Stimulated activated CD8-positive, alpha-beta memory T cell treated with anti-CD3 and anti-CD28 coated beads, Interleukin-4, amount 100 ng/mL, for 48 hours (primary cell): Measurements from ENCODE around the gene SGPL1.

ENCODE experiments used
- DNase-seq: peaks from one replicate; pipeline ENCODE4 v3.0.0-alpha.2; 2020

Gene SGPL1

DNA sequence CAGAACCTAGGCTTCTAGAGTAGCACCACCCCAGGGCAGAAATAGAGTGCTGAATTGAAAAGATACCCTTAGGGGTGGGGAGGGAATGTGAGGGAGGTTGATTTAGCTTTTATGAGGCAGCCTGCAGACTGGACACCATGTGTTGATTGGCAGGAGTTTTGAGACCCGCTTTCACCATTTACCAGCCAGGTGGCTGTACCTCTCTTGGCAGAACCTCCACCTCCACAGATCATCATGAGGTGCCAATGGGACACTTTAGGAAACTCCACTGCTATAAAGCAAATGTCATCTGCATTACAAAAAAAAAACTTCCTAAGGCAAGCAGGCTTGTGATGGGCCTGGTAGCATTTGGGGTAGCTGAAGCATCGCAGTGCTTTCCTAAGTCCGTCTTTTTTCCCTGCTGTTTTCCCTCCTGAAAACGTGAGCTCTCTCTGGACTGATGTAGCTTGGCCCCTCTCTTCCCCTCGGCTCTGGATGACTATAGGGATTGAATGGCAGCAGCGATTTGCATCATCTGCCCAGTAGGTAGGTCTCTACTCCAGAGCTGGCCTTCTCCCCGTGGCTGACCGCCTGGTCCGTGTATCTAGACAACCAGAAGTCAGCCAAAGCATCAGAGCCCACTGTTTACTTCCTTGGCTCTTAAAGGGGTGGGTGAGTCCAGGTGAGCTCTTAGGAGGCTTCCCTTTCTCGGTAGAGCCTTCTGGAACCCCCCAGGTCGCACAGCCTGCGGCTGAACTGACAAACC lies 71.3 kb downstream of the SGPL1 start:
- no peak for DNase-seq

- peak; percentile 75 for DNase-seq
Measured at GRCh38 chr10:70887804-70888800, 72.4 kb downstream of the SGPL1 start, which contains the start of gene PCBD1. Gene PCBD1 (minus strand): TSS chr10:70888565. CDS start chr10:70888533, 32 bp downstream.

DNA sequence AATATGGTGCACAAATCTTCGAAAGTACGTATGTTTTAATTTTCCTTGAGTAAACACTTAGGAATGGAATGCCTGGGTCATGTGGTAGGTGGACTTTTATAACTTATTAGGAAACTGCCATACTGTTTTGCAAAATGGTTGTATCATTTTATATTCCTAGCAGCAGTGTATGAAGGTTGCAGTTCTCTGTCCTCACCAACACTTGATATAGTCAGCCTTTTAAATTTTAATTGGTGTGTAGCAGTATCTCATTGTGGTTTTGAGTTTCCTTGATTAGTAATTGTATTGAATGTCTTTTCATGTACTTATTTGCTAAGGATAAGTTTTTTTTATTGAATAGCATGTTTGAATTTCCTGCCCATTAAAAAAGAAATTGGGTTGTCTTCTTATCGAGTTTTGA lies 73.5 kb downstream of the SGPL1 start:
- DNase-seq, result no peak

DNA sequence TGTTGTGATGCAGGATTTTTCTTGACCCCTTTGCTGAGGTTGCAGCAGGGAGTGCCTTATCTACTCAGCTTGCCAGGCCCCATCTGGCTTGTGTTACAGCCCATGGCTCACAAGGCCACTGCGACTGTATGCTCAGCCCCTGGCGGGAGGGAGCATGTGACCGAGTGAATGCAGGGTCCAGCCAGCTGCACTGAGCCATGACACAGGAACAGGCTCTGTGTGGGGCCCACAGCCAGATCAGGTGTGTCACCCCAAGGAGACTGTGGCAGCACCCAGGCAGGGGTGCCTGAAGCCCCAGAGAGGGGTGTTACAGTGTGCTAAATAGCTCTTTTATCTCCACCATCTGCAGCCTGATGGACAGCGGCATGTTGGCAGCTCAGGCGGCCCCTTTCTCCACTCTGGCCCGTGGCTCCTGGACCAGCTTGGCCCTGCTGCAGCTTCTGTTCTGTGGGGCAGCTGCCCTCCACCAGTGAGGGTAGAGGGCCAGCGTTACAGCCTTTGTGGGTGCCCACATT lies 75.2 kb downstream of the SGPL1 start:
- no peak for DNase-seq

DNA sequence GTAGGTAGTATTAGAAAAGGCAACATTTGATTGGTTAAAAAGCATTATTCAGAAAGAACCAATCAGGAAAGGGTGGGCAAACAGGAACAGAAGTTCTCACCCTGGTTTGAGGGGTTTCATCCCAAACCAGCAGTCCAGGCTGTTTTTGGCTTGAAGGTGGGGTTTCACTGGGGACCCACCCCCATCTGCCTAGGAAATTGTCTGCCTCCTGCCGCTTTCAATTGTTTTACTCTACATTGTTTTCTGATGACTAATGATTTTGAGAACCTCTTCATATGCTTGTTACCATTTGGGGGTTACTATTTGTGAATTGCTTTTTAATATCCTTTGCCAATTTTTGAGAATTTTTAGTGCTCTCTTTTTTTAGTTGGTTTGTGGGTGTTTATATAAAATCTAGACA lies 75.9 kb downstream of the SGPL1 start:
- DNase-seq, result no peak

- no peak for DNase-seq
Measured at GRCh38 chr10:70892631-70893030, 76.9 kb downstream of the SGPL1 start.

GRCh38 chr10:70893227-70894006 lies 77.7 kb downstream of the SGPL1 start:
- DNase-seq, result no peak

DNA sequence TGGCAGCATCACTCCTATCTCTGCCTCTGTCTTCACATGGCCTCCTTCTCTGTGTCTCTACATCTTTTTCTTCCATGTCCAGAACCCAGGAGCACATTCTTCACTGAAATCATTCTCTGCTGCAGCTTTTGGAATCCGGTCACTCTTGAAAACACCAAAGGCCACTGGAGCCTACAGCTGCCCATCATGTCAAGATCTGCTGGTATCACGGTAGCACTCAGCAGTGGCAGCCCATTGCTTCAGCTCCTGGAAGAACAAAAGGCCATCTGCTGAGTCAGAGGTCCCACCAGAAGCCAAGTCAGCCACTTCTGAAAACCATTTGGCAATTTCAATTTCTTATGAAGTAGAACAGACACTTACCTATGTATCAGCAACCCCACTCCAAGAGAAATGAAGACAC lies 78.7 kb downstream of the SGPL1 start:
- no peak for DNase-seq

DNA sequence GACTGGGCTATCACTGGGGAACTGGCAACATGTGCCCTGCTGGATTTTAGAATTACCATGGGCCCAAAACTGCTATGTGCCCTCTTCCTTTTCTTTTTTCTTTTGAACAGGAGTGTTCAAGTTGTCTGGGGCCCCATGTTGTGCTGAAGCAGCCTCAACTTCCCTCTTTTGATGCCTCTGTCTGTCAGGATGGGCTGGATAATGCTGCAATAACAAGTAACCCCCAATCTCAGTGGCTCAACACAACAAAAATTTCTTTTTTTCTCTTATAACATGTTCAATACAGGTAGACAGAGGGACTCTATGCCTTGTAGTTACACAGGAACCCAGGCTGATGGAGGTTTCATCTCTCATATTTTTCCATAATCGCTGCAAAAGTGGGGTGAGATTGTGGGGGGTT lies 80.8 kb downstream of the SGPL1 start:
- no peak for DNase-seq

- no peak for DNase-seq
Measured at GRCh38 chr10:70898687-70899086, 82.9 kb downstream of the SGPL1 start.

DNA sequence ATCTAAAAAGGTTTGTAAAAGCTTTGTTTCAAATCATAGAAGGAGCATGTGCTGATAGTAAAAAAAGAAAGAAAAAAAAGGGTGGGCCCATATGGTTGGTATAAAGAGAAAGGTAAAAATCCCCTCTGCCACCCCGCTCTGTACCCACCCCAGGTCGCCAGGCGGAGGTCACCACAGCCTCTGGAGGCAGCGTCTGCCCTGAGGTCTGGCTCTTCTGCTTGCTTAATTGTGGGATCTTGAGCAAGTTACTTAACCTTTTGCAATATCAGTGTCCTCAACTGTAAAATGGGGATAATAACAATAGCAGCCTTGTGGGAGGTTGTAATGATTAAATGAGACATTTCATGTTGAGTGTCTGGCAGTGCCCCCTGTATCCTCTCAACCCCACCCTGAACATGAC lies 83.3 kb downstream of the SGPL1 start:
- DNase-seq, result no peak

- DNase-seq, result no peak
Measured at GRCh38 chr10:70901276-70901878, 85.6 kb downstream of the SGPL1 start.

DNA sequence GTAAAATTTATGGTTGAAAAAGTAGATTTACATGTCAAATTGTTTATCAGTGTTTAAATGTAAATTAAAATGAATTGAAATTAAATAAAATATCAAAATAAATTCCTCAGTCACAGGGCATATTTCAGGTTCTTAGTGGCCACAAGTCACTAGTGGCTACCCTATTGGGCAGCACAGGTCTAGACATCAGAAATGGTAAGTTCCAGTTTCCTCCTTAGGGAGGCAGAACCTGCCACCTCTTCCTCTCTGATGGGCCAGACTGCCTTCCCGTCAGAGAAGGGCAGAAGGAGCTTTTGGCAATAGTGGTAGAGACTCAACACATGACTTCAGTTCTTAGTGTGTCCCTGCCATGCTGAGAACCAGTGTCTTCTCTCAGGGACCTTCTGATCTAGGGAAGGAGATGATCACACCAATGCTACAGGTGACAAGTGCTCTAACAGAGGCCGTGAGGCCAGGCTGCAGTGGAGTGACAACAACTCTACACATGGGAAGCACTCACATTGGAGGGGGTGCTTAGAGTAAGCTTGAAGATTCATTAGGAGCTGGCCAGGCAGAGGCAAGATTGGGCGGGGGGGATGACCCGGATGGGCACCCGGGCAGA lies 87.0 kb downstream of the SGPL1 start:
- DNase-seq, result no peak

- DNase-seq, result peak; percentile 65
Measured at GRCh38 chr10:70903262-70903921, 87.6 kb downstream of the SGPL1 start.

DNA sequence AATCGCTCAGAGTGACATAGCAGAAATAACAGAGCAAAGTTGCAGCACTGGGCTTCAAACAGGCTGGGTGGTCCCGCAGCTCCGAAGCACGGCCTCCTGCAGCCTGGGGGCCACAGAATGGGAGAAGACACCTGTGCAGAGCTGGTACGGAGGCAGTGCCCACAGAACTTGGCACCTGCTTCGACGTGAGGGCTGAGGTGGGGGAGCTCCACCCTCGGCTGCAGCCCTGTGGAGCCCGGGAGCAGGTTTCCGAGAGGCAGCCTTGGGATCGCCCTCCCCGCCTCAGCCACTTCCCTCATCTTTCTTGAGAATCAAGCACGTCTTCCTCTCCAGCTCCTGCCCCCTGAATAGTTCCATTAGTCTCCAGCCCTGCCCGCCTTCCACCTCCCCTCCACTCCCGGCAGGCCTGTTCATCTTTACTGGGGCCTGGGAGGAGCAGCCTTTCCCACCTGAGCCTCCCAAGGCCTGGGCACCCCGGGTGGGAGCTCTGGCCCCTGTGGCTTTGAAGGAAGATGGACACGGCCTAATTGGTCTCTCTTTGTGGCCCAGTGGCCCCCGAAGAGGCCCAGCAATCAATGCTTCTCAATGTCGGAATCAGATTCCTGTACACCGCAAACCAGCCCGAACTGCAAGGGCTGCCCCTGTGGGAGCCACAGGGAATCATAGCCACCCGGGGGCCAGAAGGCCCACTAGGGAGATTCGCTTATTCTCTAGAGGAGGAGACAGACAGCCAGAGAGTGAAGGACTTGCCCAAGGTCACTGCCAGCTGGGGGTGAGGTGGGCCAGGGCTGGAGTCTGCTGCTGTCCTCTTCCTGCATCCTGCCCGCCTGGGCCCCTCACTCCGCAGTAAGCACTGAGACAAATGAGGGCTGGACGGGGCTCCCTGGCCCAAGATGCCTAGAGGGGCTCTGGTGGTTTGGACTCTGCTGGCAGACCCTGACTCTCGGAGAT lies 89.6 kb downstream of the SGPL1 start:
- no peak for DNase-seq

- DNase-seq, result no peak
Measured at GRCh38 chr10:70906031-70906783, 90.5 kb downstream of the SGPL1 start.

- DNase-seq, result no peak
Measured at GRCh38 chr10:70906953-70907636, 91.3 kb downstream of the SGPL1 start.

- DNase-seq, result no peak
Measured at GRCh38 chr10:70907637-70908405, 92.1 kb downstream of the SGPL1 start.
